Breast epithelium (tissue), 3 donors: ENCODE measurements around the gene CAMK2A.

Experiments used
- POLR2A ChIP-seq: fragments of 450-650 bp; IDR thresholded peaks from one replicate; pipeline ENCODE4 v1.6.1; 2016; ENCODE audit warnings: antibody characterized with exemption, mild to moderate bottlenecking, moderate library complexity
- TF ChIP-seq, protein P1 (sequence below), 3 donors: fragments of 450-650 bp; IDR thresholded peaks; one replicate each; pipeline ENCODE4 v1.5.1; 2016 to 2017; ENCODE audit warnings: antibody characterized with exemption in 3 of 3, mild to moderate bottlenecking in 3 of 3, moderate library complexity in 3 of 3

DNA sequence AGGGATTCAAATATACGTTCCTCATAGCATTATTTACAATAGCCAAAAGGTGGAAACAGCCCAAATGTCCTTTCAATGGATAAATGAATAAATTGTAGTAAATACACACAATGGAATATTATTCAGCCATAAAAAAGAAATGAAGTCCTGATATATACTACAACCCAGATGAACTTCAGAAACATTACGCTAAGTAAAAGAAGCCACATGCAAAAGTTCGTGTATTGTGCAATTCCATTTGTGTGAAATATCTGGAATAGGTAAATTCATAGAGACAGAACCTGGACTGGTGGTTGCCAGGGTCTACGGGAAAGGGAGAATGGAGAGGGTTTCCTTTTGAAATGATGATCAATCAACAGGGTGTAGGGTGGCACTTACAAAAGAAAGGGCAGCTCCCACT is 25.7 kb upstream of the CAMK2A start:
- TF ChIP-seq POLR2A: no peak
- TF ChIP-seq, protein P1, sequence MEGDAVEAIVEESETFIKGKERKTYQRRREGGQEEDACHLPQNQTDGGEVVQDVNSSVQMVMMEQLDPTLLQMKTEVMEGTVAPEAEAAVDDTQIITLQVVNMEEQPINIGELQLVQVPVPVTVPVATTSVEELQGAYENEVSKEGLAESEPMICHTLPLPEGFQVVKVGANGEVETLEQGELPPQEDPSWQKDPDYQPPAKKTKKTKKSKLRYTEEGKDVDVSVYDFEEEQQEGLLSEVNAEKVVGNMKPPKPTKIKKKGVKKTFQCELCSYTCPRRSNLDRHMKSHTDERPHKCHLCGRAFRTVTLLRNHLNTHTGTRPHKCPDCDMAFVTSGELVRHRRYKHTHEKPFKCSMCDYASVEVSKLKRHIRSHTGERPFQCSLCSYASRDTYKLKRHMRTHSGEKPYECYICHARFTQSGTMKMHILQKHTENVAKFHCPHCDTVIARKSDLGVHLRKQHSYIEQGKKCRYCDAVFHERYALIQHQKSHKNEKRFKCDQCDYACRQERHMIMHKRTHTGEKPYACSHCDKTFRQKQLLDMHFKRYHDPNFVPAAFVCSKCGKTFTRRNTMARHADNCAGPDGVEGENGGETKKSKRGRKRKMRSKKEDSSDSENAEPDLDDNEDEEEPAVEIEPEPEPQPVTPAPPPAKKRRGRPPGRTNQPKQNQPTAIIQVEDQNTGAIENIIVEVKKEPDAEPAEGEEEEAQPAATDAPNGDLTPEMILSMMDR (IDR thresholded peaks at IDR 0.05): no peak
